Psoas muscle (tissue), 8 donors: ENCODE measurements around the gene METTL15. TPM values are rescaled to one million over a fixed set of nuclear protein-coding genes. Genes with fewer than 3 reads are reported as not detected.
"Not testable (repeated sequence)": the region's sequence is repeated elsewhere in the genome, so short reads cannot be mapped to it uniquely, and the experiment has no call there.

Experiments used
- ATAC-seq, 4 donors: fragments of 200-7000 bp; cut with Tn5 transposase; one replicate each; pipeline ENCODE4 v1.9.1; 2020; ENCODE audit warnings: moderate library complexity in 3 of 4, mild to moderate bottlenecking in 2 of 4
- DNase-seq, 2 donors: peaks; one replicate each; pipeline ENCODE4 v3.0.0-alpha.2; 2020
- H3K27ac ChIP-seq: fragments of 200-600 bp; one replicate; pipeline ENCODE4 v1.8.0; 2022
- H3K27me3 ChIP-seq, 3 donors: fragments of 200-600 bp in 1 of 3; one replicate each; pipeline versions ENCODE4 v1.6.1 to v1.8.0; 2013 to 2022; ENCODE audit warnings: low read length in 2 of 3, mild to moderate bottlenecking in 2 of 3, moderate library complexity in 1 of 3; ENCODE audit not compliant: insufficient read depth in 3 of 3
- H3K36me3 ChIP-seq, 2 donors: fragments of 200-600 bp in 1 of 2; one replicate each; pipeline versions ENCODE4 v1.6.1 to v1.8.0; 2013 to 2022; ENCODE audit warnings: low read depth in 1 of 2, mild to moderate bottlenecking in 1 of 2, moderate library complexity in 1 of 2; ENCODE audit not compliant: insufficient read depth in 1 of 2
- H3K4me1 ChIP-seq: fragments of 200-600 bp; one replicate; pipeline ENCODE4 v1.8.0; 2022
- H3K4me3 ChIP-seq: fragments of 200-600 bp; one replicate; pipeline ENCODE4 v1.8.0; 2022; ENCODE audit warnings: mild to moderate bottlenecking
- H3K9me3 ChIP-seq: fragments of 200-600 bp; one replicate; pipeline ENCODE4 v1.8.0; 2022
- CTCF ChIP-seq: fragments of 200-600 bp; IDR thresholded peaks from one replicate; pipeline ENCODE4 v1.8.0; 2022; ENCODE audit warnings: antibody characterized with exemption
- WGBS, 3 donors: extraction: QIAGEN DNeasy Blood & Tissue Kit; methylation state at CpG; one replicate each; pipeline versions ENCODE4 v1.1.6 to v1.1.7; 2013; 5-methylcytosine and 5-hydroxymethylcytosine counted together
- intact Hi-C, 2 donors: fragments of 100-400 bp; cut with DNase I; formaldehyde crosslinking; loops; one replicate each; pipeline versions ENCODE4 v1.11.0 to v1.14.2; 2022
- polyA plus RNA-seq, 3 donors: library from polyadenylated mRNA; stranded (reverse); fragments of 200-250 nt; gene quantifications; one replicate each; pipeline ENCODE4 v1.2.3, GENCODE V29; 2013
- total RNA-seq, 4 donors: library from RNA; stranded (reverse); fragmentation: NEBNext Ultra II Directional in 2 of 4; extraction: Animal tissue kit (Norgen Biotek cat#: 25700) in 2 of 4; gene quantifications; one replicate each; pipeline versions ENCODE4 v1.2.1 to v1.2.4, GENCODE V29; 2021 to 2023
- donor health status: healthy with polysubstance abuse.
- donor health status: DM: no; HTN: no; CAD: no; lungs with moderate emphysema.
- donor health status: Bipolar disorder and iron deficiency.
- donor health status: healthy.
- donor health status: DM: yes; HTN: yes; CAD: no.
- donor health status: DM: no; HTN: no; CAD: no.
- donor health status: DM: no; HTN: no; CAD: no.
- donor health status: DM: yes; HTN: yes; CAD: no.

The METTL15 gene
- total and polyA plus RNA-seq, 7 donors: 3.6 to 9.5 (median 8.4) TPM

GRCh38 chr11:28092786-28093185 is 15.4 kb upstream of the METTL15 start:
- Histone ChIP-seq H3K27me3 (no peaks in the 10 kb centered on the region), H3K4me1 (no peaks in the 10 kb centered on the region), H3K36me3 (no peaks in the 10 kb centered on the region), H3K9me3 (no peaks in the 10 kb centered on the region), H3K4me3 (no peak overlapping the region), H3K27ac (no peak overlapping the region)
- TF ChIP-seq CTCF: no peak
- DNase-seq: no peak
- ATAC-seq: no peak
- intact Hi-C loops: no loop called here

DNA sequence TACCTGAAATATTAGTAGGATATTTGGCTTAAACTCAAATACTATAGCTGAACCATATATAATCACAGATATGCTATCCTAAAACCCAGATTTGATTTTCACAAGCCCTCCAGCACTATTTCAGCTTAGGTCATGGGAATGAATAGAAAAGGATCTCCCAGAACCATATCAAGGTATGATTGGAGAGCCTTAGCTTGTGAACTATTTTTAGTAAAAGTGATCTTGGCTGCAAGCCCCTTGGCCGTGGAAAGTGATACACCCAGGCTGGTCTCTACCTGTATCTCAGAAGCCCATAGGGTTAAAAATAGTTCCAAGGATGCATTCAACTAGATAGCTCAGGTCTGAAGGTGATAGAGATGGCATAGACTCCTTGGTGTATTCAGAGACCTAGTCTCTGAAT is 9.9 kb upstream of the METTL15 start:
- no peak for ATAC-seq

DNA sequence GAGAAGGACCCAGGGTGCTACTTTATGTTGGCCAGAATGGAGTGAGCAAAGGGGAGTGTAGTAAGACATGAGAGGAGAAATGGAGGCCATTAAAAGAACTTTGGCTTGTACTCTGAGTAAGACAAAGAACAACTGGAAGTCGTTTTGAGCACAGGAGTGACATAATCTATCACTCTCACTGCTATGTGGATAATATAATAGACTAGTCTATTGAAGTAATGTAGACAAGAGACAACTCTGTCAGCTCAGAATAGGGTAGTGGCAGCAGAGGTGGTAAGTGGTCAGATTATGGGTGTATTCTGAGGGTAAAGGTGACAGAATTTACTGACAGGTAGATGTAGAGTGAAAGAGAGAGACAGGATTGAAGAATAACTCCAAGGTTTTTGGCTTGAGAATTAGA is 8.5 kb upstream of the METTL15 start:
- WGBS, 3 donors: 30 to 37% (median 35%) methylated on average over 1 of the region's 1 CpG
- intact Hi-C loops: no loop called here
- H3K4me1 ChIP-seq: no peaks in the 10 kb centered on the region

More for the DNA sequence above, 9.9 kb upstream of the METTL15 start:
- WGBS, 3 donors: 29 to 43% (median 36%) methylated on average over 1 of the region's 1 CpG
- DNase-seq: no peak
- TF ChIP-seq CTCF: no peak
- intact Hi-C loops: no loop called here
- no peak overlapping the region for H3K27ac ChIP-seq
- H3K4me3 ChIP-seq: no peak overlapping the region
- H3K27me3 ChIP-seq: no peaks in the 10 kb centered on the region
- no peaks in the 10 kb centered on the region for H3K9me3 ChIP-seq
- H3K4me1 ChIP-seq: no peaks in the 10 kb centered on the region
- H3K36me3 ChIP-seq: no peaks in the 10 kb centered on the region

DNA sequence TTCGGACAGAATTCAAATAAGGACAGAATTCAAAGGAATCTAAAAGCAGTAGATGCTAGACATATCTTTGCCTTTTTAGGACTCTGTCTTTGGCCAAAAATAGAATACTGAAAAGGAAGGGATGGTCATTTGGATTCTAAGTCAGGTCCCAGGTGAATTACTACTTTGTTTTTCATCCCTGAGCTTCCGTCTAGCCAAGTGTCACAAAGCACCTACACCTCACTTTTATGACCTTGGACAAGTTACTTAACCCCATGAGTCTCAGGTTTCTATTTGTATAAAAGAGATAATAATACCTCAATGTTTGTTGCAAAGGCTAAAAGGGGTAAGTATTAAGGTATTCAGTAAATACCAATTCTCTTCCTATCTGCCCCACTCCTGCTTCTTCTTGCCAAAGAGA is 7.5 kb upstream of the METTL15 start:
- WGBS, 3 donors: 78 to 79% (median 78%) methylated on average over 2 of the region's 2 CpGs
- H3K9me3 ChIP-seq: no peaks in the 10 kb centered on the region
- no peaks in the 10 kb centered on the region for H3K27me3 ChIP-seq
- H3K27ac ChIP-seq: no peak overlapping the region
- DNase-seq: no peak
- no peaks in the 10 kb centered on the region for H3K36me3 ChIP-seq
- intact Hi-C loops: no loop called here
- no peak for ATAC-seq
- TF ChIP-seq CTCF: no peak
- H3K4me1 ChIP-seq: no peaks in the 10 kb centered on the region
- H3K4me3 ChIP-seq: no peak overlapping the region

More for the DNA sequence above, 8.5 kb upstream of the METTL15 start:
- ATAC-seq (no peak), DNase-seq (no peak)
- H3K27me3 ChIP-seq: no peaks in the 10 kb centered on the region
- no peak for TF ChIP-seq CTCF
- H3K36me3 ChIP-seq: no peaks in the 10 kb centered on the region
- no peak overlapping the region for H3K27ac ChIP-seq
- no peaks in the 10 kb centered on the region for H3K9me3 ChIP-seq
- no peak overlapping the region for H3K4me3 ChIP-seq

DNA sequence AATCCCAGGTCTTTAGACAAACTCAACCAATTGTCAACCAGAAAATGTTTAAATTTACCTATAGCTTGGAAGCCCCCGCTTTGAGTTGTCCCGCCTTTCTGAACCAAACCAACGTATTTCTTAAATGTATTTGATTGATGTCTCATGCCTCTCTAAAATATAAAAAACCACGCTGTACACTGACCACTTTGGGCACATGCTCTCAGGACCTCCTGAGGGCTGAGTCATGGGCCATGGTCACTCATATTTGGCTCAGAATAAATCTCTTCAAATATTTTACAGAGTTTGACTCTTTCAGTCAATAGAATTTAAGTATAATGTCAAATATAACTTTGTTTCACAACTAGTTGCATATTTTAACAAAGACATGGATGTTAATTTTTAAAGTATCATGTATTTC is 5.9 kb upstream of the METTL15 start:
- H3K4me1 ChIP-seq, ATAC-seq, DNase-seq, H3K27me3 ChIP-seq, intact Hi-C loops, H3K4me3 ChIP-seq, H3K27ac ChIP-seq, H3K36me3 ChIP-seq, H3K9me3 ChIP-seq: not testable (repeated sequence)
- WGBS, 3 donors: 86 to 89% (median 87%) methylated on average over 4 of the region's 4 CpGs
